GM19025 (cell line): Measurements from ENCODE around the gene CDK17.
"Not testable (repeated sequence)": the region's sequence is repeated elsewhere in the genome, so short reads cannot be mapped to it uniquely, and the experiment has no call there.

Experiments
- ATAC-seq: cut with Tn5 transposase; IDR thresholded peaks from one replicate; pipeline ENCODE4 v1.9.1; 2021; ENCODE audit warnings: mild to moderate bottlenecking, low read depth, moderate library complexity; ENCODE audit not compliant: unreplicated experiment

Gene CDK17

DNA sequence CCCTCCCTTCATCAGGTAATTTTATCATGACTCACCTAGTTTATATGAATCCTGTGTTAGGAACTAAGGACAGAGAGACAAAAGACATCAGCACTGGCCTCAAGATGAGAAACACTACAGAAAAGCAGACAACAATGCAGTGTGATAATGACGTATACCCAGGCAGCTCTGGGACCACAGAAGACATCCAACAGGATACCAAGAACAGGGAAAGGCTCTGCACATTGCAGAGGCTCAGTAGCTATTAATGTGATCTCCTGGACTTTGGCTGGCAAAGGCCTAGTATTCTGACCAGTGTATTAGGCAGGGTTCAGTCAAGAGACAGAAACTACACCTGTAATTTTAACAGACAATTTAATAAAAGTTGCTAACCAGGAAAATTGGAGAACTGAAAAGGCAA lies 39.7 kb downstream of the CDK17 start:
- ATAC-seq: no peak

DNA sequence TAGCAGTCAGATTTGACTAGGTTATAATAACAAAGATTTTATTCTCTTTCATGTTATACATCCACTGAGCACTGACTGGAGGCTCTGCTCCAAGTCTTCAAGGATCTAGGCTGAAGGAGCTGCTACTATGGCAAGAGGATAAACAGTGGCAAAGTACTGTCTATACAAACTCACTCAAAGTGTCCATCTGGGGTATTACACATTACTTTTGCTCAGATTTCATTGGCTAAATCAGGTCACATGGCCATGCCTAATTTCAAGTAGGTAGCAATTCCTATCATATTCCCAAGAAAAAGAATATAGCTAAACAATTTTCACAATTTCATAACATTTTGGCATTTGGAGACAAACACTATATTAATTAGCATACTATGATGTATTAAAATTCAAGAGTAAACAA lies 40.9 kb downstream of the CDK17 start:
- ATAC-seq: no peak

DNA sequence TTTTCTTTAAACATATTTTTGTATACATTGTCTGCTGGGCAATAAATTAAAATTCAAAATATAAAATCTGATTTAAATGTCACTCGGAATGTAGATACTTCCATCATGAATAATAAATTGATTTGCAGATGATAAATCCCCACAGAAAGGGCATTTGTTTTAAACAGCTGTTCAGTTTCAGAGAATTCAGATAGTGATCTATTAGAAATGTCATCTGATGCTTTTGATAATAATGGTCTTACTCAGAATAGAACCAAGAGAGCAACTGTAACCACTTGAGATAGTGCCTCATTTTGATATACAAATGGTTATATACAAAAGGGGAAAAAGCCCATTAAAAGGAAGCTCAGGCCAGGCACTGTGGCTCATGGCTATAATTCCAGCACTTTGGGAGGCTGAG lies 43.4 kb downstream of the CDK17 start:
- no peak for ATAC-seq

DNA sequence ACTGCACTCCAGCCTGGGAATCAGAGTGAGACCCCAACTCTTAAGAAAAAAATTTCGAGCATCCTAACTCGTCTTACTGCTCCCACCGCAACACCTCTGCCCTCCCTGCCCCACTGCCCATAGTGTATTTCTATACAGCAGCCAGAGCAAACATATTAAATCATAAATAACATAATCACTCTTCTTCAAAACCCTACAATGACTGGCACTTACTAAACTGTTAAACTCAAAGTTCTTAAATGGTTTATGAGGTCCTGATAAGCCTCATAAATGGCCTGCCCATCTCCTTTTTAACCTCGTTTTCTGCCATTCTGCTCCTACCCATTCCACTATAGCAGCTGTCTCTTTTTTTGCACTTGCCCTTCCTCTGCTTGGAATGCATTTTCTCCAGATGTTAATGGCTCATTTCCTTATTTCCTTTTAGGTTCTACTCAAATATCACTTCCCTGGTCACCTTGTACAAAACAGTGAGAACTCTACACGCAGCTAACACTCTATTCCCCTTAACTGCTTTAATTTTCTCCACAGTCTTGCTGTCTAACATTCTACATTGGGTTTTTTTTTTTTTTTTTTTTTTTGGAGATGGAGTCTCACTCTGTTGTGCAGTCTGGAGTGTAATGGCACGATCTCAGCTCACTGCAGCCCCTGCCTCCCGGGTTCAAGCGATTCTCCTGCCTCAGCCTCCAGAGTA lies 45.2 kb downstream of the CDK17 start:
- no peak for ATAC-seq

DNA sequence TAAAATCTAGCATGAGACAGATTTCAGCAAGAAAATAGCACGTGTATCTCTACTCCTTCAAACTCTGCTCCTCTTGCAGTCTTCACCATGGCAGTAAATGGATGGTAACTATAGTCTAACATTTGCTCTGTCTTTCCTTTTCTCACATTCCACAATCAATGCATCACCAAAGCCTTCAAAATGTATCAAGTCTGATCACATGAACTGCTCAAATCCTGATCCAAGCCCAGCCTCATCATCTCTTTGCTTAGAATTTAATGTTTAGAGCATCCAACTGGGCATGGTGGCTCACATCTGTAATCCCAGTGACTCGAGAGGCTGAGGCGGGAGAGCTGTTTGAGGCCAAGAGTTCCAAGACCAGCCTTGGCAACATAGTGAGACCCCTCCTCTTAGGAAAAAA lies 45.9 kb downstream of the CDK17 start:
- no peak for ATAC-seq

DNA sequence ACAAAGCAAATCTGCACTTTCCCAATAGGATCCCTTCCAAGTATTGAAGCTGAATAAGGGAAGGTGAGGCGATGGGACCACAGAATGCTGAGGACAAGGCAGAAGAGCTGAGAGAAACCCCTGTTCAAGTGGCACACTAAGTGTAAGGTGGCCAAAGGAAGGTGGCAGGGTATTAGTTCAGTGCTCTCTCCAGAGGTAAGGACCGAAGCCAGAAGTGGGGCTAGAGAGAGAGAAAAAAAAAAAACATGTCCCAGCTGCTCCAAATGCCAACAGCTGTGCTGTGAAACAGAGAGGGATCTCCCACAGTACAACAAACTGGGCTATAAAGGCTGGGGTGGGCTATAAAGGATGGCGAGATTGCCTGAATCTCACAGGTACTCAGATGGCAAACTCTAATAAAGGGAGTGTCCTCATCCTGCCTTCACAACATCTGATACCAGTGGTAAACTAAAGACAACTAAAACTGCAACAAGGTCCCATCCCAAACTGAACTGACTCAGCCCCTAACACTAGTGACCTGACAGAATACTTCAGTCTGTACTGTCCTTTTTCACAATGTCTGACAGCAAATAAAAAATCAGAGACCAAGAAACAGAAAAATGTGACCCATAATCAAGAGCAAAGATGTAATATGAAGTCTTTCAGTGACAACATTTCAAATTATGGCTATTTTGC lies 47.9 kb downstream of the CDK17 start:
- ATAC-seq: no peak

DNA sequence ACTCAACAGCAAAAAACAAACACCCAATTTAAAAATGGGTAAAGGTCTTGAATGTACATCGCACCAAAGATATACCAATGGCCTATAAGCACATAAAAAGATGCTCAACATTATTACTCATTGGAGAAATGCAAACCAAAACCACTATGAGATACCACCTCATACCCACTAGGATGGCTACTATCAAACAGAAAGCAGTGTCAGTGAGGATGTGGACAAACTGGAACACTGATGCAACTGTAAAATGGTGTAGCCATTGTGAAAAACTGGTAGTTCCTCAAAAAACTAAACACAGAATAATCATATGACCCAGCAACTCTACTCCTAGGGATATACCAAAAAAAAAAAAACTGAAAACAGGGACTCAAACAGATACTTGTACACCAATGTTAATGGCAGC lies 49.3 kb downstream of the CDK17 start:
- no peak for ATAC-seq

DNA sequence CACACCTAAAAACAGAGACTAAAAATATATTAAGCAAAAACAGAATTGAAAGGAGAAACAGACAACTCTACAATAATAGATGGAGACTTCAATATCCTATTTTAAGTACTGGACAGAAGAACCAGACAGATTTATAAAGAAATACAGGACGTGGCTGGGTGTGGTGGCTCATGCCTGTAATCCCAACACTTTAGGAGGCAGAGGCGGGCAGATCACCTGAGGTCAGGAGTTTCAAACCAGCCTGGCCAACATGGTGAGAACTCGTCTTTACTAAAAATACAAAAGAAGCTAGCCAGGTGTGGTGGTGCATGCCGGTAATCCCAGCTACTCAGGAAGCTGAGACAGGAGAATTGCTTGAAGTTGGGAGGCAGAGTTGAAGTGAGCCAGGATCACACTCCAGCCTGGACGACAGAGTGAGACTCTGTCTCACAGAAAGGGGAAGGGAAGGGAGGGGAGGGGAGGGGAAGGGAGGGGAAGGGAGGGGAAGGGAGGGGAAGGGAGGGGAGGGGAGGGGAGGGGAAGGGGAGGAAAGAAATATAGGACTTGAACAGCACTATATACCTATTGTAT lies 53.0 kb downstream of the CDK17 start:
- no peak for ATAC-seq

DNA sequence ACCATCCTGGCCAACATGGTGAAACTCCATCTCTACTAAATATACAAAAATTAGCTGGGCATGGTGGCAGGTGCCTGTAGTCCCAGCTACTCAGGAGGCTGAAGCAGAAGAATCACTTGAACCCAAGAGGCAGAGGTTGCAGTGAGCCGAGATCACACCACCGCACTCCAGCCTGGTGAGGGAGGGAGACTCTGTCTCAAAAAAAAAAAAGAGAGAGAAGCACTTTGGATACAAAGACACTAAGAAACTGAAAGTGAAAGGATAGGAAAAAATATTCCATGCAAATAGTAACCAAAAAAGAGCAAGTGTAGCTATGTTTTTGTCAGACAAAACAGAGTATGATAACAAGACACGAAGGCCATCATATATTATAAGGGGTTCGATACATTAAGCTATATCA lies 53.5 kb downstream of the CDK17 start:
- ATAC-seq: not testable (repeated sequence)

DNA sequence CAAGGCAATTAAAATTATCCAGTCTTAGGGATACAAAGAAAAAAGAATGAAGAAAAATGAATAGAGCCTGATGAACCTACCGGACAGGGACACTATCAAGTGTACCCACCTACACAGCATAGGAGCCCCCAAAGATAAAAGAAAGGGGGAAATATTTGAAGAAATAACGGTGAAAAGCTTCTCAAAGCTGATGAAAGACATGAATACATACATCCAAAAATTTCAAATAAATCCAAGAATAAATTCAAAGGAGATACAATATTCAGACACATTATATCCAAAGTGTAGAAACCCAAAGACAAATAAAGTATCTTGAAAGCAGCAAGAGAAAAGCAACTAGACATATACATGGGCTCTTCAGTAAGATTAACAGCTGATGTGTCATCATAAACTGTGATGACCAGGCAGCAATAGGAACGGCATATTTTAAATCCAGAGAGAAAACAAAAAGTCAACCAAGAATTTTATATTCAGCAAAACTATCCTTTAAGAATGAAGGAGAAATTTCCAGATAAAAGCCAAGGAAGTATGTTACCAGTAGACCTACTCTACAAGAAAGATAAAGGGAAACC lies 56.0 kb downstream of the CDK17 start:
- no peak for ATAC-seq

DNA sequence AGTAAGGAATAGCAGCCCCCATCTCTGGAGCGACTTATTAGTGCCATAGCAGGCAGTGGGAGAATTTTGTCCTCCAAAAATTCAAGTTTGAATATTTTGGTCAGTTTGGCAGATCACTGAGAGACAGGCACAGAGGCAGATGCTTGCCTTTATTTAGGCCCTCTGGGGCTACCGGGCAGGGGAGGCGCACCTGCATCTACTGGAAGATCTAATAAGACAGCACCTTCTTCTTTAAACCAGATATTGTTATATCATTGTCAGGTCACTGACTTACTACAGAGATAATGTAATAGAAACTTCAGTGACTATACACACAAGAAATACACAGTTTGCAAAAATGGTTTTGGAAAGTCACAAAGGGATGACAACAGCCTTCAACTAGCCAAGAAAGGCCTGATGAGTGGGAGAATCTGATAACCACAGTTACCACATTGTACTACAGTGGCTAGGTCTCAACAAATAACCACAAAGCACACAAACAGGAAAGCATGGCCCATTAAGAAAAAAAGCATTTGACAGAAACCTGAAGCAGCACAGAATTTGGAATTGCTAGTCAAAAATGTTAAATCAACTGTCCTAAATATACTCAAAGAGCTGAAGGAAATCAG lies 56.8 kb downstream of the CDK17 start:
- no peak for ATAC-seq

DNA sequence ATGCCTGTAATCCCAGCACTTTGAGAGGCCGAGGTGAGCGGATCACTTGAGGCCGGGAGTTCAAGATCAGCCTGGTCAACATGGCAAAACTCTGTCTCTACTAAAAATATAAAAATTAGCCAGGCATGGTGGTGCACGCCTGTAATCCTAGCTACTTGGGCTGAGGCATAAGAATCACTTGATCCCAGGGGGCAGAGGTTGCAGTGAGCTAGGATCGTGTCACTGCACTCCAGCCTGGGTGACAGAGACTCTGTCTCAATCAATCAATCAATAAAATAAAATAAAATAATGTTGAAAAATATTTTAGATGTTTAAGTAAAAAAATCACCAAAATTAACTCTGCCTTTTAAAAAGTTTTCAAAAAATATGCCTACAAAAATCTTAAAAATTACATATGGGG lies 60.6 kb downstream of the CDK17 start:
- ATAC-seq: not testable (repeated sequence)

DNA sequence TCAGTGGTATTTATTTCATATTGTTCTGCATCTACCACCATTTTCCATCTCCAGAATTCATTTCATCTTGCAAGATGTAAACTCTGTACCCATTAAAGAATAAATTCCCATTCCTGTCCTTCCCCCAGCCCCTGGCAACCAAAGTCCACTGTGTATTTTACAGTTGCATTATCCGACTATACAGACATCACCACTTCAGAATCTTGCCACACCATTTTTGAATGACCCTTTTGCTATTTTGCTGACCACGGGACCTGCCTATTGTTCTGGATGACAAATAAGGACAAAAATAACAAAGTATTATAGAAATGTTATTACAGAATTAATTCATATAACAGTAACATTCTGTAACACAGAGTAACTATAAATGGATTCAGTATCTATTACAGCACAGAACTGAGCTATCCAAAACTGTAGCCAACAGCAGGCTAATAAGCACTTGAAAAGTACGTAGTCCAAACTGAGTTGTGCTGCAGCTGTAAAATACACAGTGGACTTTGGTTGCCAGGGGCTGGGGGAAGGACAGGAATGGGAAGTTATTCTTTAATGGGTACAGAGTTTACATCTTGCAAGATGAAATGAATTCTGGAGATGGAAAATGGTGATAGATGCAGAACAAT lies 61.3 kb downstream of the CDK17 start:
- ATAC-seq: no peak

DNA sequence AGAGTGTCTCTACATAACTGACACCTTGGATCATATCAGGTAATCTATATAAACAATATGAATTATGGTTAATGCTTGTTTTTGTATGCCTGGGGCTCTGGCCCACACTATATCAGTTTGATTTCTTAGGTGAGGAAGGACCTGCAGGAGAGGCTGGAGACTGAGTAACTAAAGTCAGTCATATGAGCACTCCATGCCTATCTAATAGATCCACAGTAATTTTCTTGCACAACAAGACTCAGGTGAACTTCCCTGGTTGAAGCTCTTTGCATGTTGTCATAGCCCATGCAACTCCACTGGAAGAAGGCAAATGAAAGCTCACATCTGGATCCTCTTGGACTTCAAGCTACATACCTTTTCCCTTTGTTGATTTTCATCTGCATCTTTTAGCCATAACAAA lies 62.3 kb downstream of the CDK17 start:
- no peak for ATAC-seq

DNA sequence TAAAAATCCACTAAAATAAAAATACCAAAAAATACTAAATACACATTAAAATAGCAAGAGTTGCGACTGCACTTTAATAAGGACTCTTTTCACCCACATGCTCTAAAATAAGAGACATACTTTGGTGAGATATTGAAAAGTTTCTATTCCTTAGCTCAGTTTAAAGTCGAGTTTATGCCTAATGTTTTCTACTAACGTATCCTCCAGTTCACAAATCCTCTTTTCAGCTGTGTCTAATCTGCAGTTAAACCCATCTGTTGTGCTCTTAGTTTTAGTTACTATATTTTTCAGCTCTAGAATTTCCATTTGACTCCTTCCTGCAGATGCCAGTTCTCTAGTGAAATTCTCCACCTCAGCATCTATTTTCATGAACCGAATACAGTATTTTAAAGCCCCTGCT lies 63.8 kb downstream of the CDK17 start:
- no peak for ATAC-seq

DNA sequence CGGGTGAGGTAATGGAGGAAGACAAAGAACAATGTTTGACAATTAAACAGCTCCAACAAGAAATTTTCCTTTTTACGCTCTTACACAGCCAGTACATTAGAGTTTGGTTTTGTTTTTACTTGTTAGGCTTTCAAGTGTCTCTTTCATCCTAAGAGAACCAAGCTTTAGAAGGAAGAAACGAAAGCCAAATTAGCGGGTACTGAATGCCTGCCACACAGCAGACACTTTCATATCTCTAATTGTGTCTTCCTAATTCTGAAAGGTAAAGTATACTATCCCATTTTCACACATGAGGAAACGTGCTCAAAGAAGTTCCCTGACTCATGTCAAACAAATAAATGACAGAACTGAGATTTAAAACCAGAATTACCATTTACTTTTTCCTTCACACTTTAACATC lies 65.0 kb downstream of the CDK17 start:
- peak; percentile 75 for ATAC-seq

DNA sequence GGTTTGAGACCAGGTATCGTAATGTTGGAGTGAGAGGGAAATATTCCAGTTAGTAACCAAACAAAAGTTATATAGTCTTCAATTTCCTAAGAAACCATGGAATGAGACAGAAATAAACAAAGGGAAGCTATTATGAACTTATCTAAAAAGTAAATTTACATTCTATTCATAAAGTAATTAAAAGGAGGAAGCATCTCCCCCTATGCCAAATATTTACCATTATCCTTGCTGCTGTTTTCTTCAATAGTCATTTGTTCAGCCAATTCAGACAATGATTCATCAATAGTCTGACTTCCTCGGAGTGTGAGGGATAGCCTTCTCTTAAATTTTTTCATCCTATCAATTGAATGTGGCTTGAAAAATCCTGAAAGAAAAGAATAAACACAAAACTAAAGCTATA lies 65.7 kb downstream of the CDK17 start:
- ATAC-seq: no peak

DNA sequence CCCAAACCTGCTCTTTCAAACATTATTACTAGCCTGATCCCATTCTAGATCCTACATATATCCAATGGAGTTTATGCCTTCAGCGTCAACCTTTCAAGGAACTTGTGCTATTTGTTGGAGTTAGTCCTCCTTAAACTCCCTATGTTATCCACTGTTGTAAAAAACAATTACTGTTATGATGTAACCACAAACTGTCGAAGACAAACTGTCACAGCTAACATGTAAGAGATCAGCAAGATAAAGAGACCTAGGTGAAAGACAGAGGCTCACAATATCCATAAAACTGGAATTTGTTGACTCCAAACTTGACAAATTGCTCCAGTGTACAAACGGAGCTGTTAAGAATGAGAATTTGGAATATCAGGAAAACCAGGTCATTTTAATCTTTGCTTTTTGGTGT lies 70.7 kb downstream of the CDK17 start:
- ATAC-seq: no peak

DNA sequence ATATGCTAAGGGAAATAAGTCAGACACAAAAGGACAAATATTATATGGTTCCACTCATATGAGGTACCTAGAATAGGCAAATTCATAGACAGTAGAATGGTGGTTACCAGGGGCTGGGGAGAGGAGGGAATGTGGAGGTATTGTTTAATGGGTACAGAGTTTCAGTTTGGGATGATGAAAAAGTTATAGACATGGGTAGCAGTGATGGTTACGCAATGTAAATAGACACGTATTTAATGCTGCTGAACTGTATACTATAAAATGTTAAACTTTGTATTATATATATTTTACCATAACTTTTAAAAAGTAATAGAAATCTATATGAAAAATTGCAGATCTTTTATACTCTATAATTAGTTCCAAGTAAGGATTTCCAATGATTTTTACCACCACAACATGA lies 71.2 kb downstream of the CDK17 start:
- no peak for ATAC-seq

DNA sequence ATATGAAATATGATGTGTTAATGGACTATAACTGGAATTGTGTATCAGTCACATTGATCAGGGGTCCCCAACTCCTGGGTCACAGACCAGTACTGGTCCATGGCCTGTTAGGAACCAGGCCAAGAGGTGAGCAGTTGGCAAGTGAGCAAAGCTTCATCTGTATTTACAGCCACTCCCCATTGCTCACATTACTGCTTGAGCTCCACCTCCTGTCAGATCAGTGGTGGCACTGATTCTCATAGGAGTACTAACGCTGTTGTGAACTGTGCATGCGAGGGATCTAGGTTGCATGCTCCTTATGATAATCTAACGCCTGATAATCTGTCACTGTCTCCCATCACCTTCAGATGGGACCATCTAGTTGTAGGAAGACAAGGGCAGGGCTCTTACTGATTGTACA lies 72.3 kb downstream of the CDK17 start:
- ATAC-seq: peak; percentile 18

DNA sequence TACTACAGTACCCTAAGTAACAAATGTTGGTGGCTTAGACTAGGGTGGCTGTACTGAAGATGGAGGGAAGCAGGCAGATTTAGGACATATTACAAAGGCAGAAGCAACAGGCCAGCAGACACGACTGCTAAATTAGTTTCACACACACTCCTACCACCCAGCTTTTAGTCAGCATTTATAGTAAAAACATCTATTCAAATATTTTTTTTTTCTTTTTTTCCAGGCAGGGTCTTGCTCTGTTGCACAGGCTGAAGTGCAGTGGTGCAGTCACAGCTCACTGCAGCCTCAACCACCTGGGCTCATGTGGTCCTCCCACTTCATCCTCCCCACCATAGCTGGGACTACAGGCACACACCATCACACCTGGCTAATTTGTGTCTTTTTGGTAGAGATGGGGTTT lies 72.9 kb downstream of the CDK17 start:
- ATAC-seq: peak; percentile 56
